SIG-M5 treated with dmso at 0.1 percent for 504 hours (cell line): ENCODE data around the gene LHX5.

Experiments
- DNase-seq: peaks from one replicate; lab custom pipeline; 2025; ENCODE audit not compliant: unreplicated experiment; lab: John Stamatoyannopoulos, UW

LHX5 gene

DNA sequence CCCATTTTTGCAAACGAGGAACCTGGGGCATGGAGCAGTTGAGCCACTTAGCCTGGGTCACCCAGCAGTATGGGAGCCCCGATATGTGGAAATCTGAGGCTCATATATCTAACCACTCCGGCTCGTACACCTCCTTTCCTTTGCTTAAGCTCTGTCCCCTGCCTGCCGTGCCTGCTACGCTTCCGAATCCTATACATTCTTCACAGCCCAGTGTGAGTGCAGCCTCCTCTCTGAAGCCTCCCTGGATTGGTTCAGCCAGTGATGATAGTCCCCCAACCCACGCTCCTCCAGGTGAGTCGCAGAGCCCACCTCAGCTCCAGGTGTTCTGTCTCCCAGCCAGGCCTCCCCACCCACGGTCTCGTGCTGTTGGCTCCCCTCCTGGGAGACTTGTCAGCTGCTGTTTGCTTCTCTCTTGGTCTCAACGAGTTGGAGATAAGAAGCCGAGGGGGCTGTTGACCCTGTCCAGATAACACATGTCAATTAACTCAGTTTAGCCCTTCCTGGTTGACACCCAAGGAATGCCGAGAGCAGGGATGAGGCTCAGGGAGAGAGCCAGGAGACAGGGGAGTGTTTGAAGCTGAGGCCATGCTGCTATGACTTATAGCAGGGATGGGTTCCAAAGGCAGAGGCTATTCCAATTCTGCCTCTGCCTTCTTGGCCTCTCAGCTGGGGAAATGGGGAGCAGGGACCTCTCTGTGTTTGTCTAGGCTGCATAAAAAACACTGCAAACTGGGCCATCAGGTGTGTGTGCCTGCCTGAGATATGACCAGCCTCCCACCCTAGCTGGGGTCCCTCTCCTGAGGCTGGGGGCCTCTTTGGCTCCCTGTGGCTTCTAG is 30.5 kb downstream of the LHX5 start:
- DNase-seq: no peak

DNA sequence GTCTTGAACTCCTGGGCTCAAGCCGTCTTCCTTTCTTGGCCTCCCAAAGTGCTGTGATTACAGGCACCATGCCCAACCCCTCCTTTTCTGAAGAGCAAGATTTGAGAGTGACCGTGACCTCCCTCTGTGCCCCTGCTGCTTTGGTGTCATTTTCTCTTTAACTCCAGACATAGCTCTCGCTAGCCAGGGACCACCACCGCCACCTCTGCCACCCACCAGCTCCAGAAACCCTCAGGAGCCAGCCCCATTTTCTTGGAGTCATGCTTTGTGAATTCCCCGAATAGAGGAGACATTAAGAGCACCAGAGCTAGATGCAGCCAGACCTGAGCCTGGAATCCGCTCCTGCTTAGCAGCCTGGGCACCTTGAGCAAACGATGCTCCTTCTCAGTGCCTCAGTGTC is 31.3 kb downstream of the LHX5 start:
- DNase-seq: no peak

DNA sequence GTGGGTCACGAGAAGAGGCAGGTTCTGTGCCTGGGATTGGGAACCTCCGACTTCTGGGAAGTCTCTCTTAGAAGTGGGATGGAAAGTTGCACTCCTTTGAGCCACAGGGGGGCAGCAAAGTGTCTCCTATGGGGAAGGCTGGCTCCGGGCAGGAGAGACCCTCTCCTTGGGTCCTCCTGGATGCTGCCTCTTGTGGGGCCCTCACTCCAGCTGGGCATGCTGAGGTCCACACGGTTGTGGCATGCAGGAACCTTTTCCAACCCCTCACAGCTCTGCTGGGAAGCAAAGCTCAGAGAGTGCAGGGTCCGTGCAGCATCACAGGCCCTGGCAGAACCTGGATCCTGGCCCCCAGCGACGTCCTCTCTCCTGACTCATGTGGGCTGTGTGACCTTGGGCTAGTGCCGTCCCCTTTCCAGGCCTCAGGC is 32.1 kb downstream of the LHX5 start:
- DNase-seq: no peak

DNA sequence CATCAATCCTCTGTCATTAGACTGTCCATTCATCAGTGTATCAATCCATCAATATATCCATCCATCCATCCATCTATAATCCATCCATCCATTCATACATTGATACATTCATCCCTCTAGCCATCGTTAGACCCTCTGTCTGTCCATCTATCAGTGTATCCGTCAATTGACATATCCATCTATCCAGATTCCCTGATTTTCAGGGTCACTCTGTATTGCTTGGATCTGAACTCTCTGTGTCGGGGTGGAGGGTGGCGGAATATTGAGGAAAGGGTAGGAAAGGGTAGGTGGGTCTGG is 32.4 kb downstream of the LHX5 start:
- DNase-seq: no peak

DNA sequence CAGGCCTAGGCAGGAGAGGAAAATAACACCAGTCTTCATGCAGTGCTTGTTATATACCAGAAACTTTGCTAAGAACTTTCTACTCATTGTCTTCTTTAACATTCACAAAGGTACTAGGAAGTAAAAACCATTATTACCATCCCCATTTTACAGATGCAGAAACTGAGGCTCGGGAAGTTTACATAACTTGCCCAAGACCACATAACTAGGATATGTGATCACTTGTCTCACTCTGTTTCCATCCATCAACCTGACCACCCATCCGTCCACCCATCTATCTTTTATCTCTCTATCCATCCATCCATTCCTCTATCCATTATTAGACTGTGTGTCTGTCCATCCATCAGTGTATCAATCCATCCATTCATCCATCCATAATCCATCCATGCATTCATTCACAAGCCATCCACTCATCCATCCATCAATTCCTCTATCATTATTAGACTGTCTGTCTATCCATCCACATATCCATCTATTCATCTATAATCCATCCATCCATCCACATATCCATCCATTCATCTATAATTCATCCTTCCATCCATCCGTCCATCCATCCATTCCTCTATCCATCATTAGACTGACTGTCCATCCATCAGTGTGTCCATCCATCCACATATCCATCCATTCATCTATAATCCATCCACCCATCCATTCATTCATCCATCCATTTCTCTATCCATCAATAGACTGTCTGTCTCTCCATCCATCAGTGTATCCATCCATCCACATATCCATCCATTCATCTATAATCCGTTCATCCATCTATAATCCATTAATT is 33.0 kb downstream of the LHX5 start:
- DNase-seq: no peak

DNA sequence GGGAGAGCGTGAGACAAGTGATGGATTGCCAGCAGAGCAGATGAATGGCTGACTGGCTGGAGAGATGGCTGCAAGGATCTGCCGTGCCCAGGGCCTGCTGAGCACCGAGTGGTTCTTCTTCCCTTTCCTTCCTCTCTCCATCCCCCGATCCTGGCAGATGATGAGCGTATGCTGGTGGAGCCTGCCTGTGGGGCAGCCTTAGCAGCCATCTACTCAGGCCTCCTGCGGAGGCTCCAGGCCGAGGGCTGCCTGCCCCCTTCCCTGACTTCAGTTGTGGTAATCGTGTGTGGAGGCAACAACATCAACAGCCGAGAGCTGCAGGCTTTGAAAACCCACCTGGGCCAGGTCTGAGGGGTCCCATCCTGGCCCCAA is 34.0 kb downstream of the LHX5 start:
- no peak for DNase-seq

- no peak for DNase-seq
These were observed 34.5 kb downstream of the LHX5 start for GRCh38 chr12:113436993-113437728.

DNA sequence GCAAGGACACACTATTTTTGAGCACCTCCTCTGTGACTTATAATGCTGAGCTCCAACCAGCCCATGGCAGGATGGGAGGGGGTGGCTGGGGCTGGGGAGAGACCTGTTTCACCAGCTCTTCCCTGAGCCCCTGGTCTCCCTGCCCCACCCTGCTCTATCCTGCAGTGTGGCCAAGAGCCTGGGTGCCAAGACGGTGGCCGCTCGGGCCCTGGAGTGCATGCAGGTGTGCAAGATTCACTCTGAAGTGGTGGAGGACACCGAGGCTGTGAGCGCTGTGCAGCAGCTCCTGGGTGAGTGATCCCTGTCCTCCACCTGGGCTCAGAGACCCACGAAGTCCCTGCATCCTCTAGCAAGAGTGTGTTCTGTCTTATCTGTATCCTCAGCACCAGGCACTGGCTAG is 35.1 kb downstream of the LHX5 start:
- DNase-seq: no peak

DNA sequence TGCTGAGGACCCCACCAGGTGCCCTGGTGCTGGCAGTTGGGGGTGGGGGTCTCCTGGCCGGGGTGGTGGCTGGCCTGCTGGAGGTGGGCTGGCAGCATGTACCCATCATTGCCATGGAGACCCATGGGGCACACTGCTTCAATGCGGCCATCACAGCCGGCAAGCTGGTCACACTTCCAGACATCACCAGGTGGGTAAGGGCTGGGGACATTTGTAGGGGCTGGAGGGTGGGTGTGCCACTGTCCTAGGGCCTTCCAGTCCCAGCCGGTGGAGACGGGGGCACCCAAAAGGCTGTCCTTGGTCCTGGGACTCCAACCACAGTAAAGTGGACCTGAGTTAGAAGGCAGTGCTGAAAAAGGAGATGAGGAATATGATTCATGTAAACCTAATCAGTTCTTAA is 36.3 kb downstream of the LHX5 start:
- DNase-seq: no peak

- DNase-seq: no peak
These were observed 38.7 kb downstream of the LHX5 start for GRCh38 chr12:113432986-113433385.

DNA sequence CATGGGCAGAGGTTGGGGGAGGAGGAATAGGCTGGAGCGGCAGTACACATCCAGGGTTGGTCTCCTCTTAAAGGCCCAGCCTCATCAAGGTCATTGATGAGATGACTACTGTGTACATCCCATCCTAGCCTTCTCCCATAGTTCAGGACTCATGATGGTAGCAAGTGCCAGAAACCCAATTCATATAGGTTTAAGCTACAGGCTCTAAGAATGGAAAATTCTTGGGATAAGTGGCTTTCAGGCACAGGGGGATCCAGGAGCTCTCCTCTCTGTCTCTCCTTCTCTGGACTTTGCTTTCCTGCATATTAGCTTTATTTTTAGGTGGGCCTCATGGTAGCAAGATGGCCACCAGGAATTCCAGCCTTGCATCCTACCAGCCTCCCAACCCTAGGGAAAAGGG is 43.2 kb downstream of the LHX5 start:
- no peak for DNase-seq

DNA sequence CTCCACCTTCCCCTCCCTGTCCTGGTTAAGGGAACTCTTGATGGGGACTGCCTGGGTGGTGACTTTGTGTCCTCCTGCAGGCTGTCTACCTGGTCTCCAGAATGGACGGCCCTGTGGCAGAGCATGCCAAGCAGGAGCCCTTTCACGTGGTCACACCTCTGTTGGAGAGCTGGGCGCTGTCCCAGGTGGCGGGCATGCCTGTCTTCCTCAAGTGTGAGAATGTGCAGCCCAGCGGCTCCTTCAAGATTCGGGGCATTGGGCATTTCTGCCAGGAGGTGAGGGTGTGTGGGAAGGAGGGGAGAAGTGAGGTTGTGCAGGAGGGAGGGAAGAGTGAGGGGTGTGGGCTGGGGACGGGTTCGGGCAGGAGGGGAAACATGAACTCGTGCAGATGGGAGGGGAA is 43.8 kb downstream of the LHX5 start:
- no peak for DNase-seq

- DNase-seq: no peak
These were observed 45.7 kb downstream of the LHX5 start for GRCh38 chr12:113425960-113426453.

DNA sequence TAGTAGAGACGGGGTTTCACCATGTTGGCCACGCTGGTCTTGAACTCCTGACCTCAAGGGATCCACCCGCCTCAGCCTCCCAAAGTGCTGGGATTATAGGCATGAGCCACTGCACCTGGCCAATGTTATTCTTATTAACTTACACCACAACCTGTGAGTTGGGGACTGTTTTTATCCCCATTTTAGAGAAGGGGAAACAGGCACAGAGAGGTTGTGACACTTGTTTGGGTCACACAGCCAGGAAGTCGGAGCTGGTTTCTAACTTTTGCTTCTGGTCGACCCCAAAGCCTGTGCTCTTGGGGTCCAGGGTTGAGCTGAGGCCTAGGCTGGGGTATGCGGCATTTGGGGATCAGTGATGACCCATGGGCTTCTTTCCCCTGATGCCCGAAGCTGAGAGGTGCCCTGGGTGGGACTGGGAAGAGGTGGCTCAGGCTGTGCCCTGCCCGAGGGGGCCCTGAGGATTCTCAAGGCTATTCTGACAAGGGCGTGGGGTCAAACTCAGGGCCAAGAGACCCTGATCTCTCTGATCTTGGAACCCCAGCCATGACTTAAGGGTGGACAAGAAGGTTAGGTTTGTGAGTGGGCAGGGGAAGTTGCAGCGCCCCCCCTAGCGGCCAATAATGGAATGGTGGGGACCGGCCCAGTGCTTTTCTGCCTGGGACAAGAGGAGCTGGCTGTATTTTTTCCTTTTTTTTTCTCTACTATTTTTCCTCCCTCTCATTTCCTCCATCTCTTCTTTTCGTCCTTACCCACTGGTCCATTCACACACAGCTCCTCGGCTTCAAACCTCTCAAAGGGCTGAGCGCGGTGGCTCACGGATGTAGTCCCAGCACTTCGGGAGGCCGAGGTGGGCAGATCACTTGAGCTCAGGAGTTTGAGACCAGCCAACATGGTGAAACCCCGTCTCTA is 46.5 kb downstream of the LHX5 start:
- DNase-seq: peak; percentile 37

- DNase-seq: no peak
These were observed 47.2 kb downstream of the LHX5 start for GRCh38 chr12:113424456-113424855.

GRCh38 chr12:113422886-113423669 is 48.6 kb downstream of the LHX5 start:
- no peak for DNase-seq

- DNase-seq: peak; percentile 99
These were observed 49.4 kb downstream of the LHX5 start, which contains the start of gene SDSL for GRCh38 chr12:113422030-113422885. TSS of gene SDSL (plus strand) at chr12:113422380. CDS start at chr12:113427983, 5,603 bp downstream.

- no peak for DNase-seq
These were observed 50.6 kb downstream of the LHX5 start for GRCh38 chr12:113420996-113421595.
